A673 (cell line): ENCODE data around the gene ACTL8. TPM values are rescaled to one million over a fixed set of nuclear protein-coding genes. Genes with fewer than 3 reads are reported as not detected.

ENCODE experiments used
- BruUV-seq: library from RNA; stranded (reverse); fragments of 400-500 nt; replicated peaks from 2 replicates; lab custom pipeline; 2021; lab: Mats Ljungman, UMichigan
- CTCF ChIA-PET: fragments of 300-600 bp; sonication (Branson Sonifier 250); formaldehyde crosslinking; loops from one replicate; lab custom pipeline; 2022; ENCODE audit warnings: antibody characterized with exemption; lab: Charles Lee
- POLR2A ChIA-PET: fragments of 300-600 bp; sonication (Branson Sonifier 250); formaldehyde crosslinking; loops from one replicate; lab custom pipeline; 2022; ENCODE audit warnings: antibody characterized with exemption; ENCODE audit not compliant: low non-redundant PET; lab: Charles Lee
- DNase-seq: peaks from one replicate; pipeline ENCODE4 v3.0.0-alpha.2; 2015; ENCODE audit warnings: low spot score
- H3K27ac ChIP-seq: fragments of 200-600 bp; sonication (generic); 2 replicates; pipeline ENCODE4 v1.5.1; 2016; ENCODE audit warnings: mixed run types, low read depth, mild to moderate bottlenecking, mixed read lengths, antibody characterized with exemption, low read length; ENCODE audit not compliant: poor library complexity, severe bottlenecking
- H3K27me3 ChIP-seq: fragments of 200-600 bp; sonication (generic); replicated peaks from 2 replicates; pipeline ENCODE4 v1.6.1; 2017; ENCODE audit warnings: mixed run types, low read depth, mild to moderate bottlenecking, mixed read lengths, antibody characterized with exemption, low read length; ENCODE audit not compliant: insufficient read depth, poor library complexity
- H3K36me3 ChIP-seq: fragments of 200-600 bp; sonication (generic); 2 replicates; pipeline ENCODE4 v1.6.1; 2016; ENCODE audit warnings: mixed run types, mild to moderate bottlenecking, mixed read lengths, antibody characterized with exemption, low read length; ENCODE audit not compliant: insufficient read depth, poor library complexity, severe bottlenecking
- H3K4me1 ChIP-seq: fragments of 200-600 bp; sonication (generic); 2 replicates; pipeline ENCODE4 v1.6.1; 2017; ENCODE audit warnings: mixed run types, mild to moderate bottlenecking, mixed read lengths, antibody characterized with exemption, low read length; ENCODE audit not compliant: insufficient read depth, poor library complexity, severe bottlenecking
- H3K4me3 ChIP-seq: fragments of 200-600 bp; sonication (generic); 2 replicates; pipeline ENCODE4 v1.5.1; 2016; ENCODE audit warnings: low read depth, mixed run types, mild to moderate bottlenecking, mixed read lengths, low read length; ENCODE audit not compliant: poor library complexity, severe bottlenecking
- H3K9me3 ChIP-seq: fragments of 200-600 bp; sonication (generic); 2 replicates; pipeline ENCODE4 v1.6.1; 2016; ENCODE audit warnings: mixed run types, low read depth, mild to moderate bottlenecking, mixed read lengths, antibody characterized with exemption, low read length; ENCODE audit not compliant: poor library complexity, severe bottlenecking
- EZH2 ChIP-seq: fragments of 200-600 bp; sonication (generic); IDR thresholded peaks from 2 replicates; pipeline ENCODE4 v1.6.1; 2017; ENCODE audit warnings: borderline replicate concordance, low read depth, mild to moderate bottlenecking, mixed read lengths, antibody characterized with exemption, low read length; ENCODE audit not compliant: poor library complexity, severe bottlenecking
- intact Hi-C: fragments of 100-400 bp; cut with micrococcal nuclease; formaldehyde crosslinking; loops from one replicate; pipeline ENCODE4 v1.10.0; 2022; ENCODE audit not compliant: unreplicated experiment
- total RNA-seq: library from RNA; stranded (reverse); gene quantifications from 2 replicates; pipeline ENCODE4 v1.2.3, GENCODE V29; 2021
- TF ChIP-seq, protein P1 (sequence below): fragments of 300-800, 200-600 bp; sonication (generic); conservative IDR thresholded peaks from 2 replicates; pipeline ENCODE4 v1.5.1; 2017; ENCODE audit warnings: low read depth, mild to moderate bottlenecking, antibody characterized with exemption, low read length, moderate library complexity, mixed read lengths

The ACTL8 gene
- total RNA-seq, 1 experiment from 2014 or later = 0.28 TPM

DNA sequence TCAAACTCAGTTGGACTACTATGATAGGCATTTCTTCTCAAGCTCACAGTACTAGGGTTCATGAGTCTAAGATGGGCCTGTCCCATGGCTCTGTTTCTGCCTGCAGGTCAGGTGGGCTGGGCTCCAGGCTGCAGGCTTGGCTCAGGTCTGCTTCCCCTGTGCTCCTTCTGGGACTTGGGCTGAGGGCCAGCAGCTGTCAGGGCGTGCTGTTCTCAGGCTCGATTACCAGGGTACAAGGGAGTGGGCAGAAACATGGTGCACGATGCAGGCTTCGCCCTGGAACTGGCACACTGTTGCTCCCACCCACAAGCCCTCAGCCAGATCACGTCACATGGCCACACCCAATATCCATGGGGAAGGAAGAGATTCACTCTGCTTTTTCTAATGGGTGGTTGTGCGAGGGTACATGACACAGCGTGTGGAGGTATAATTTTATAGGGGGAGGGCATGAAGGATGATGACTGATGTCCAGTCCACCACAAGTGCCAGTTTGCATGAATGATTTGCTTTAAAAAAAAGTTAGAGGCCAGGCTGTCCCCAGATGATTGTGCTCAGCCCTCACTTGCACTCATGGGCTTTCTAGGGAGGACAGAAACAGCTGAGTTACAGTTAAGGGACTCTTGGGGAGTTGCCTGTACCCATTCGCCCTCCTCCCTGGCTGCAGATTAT, 118.0 kb downstream of the ACTL8 start:
- Histone ChIP-seq H3K36me3 (no peaks in the 10 kb centered on the region), H3K27me3 (no peaks in the 10 kb centered on the region), H3K27ac (no peak overlapping the region), H3K4me3 (no peak overlapping the region), H3K9me3 (no peaks in the 10 kb centered on the region), H3K4me1 (no peaks in the 10 kb centered on the region)
- ChIA-PET POLR2A (no interaction called here), CTCF (no interaction called here)
- TF ChIP-seq, protein P1, sequence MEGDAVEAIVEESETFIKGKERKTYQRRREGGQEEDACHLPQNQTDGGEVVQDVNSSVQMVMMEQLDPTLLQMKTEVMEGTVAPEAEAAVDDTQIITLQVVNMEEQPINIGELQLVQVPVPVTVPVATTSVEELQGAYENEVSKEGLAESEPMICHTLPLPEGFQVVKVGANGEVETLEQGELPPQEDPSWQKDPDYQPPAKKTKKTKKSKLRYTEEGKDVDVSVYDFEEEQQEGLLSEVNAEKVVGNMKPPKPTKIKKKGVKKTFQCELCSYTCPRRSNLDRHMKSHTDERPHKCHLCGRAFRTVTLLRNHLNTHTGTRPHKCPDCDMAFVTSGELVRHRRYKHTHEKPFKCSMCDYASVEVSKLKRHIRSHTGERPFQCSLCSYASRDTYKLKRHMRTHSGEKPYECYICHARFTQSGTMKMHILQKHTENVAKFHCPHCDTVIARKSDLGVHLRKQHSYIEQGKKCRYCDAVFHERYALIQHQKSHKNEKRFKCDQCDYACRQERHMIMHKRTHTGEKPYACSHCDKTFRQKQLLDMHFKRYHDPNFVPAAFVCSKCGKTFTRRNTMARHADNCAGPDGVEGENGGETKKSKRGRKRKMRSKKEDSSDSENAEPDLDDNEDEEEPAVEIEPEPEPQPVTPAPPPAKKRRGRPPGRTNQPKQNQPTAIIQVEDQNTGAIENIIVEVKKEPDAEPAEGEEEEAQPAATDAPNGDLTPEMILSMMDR = no peak
- TF ChIP-seq EZH2 = no peak
- BruUV-seq = no TSS peak
- intact Hi-C loops = no loop called here
- no peak for DNase-seq

DNA sequence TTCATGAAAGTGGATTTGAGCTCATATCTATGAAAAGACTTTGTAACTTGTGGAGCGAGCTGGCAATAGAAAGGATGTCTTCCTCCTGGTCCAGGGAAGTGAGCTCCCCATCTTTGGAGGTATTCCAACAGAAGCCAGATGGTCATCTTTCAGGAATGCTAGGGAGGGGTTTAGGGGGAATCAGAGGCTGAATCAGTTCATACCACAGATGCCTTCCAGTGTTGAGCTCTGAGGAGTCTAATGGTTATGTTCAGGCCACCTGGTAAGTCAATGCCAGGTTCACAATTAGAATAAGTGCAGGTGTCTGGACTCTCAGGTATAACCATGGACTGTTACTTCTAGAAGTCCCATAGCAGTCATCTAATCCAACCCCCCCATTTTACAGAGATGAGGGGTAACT, 119.1 kb downstream of the ACTL8 start:
- no peak overlapping the region for H3K4me3 ChIP-seq
- ChIA-PET POLR2A (no interaction called here), CTCF (no interaction called here)
- no peaks in the 10 kb centered on the region for H3K4me1 ChIP-seq
- no peak for DNase-seq
- no peak overlapping the region for H3K27ac ChIP-seq
- no peak for TF ChIP-seq EZH2
- TF ChIP-seq, protein P1 = no peak
- H3K27me3 ChIP-seq = no peaks in the 10 kb centered on the region
- intact Hi-C loops = no loop called here
- H3K36me3 ChIP-seq = no peaks in the 10 kb centered on the region
- H3K9me3 ChIP-seq = no peaks in the 10 kb centered on the region
- no TSS peak for BruUV-seq

DNA sequence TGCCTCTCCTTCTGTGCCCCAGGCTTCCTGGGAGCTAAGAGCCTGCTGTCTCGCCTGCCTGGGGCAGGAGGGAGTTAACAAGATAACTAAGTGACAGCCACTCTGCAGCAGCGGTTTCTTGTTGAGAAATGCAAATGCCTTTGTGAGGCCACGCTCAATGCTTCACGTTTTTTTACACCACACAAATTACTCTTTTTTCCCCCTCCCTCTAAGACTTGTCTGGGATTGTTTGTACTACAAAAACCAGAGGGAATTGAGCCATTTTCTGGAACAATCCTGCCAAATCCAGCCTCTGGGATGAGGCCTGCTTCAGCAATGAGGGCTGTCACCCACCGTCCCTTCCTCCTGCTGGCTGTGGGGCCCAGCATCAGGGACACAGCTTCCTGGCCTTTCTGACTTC, 119.6 kb downstream of the ACTL8 start:
- H3K9me3 ChIP-seq = no peaks in the 10 kb centered on the region
- ChIA-PET POLR2A (no interaction called here), CTCF (no interaction called here)
- no peaks in the 10 kb centered on the region for H3K36me3 ChIP-seq
- intact Hi-C loops = no loop called here
- H3K27ac ChIP-seq = no peak overlapping the region
- no peaks in the 10 kb centered on the region for H3K27me3 ChIP-seq
- TF ChIP-seq, protein P1 = no peak
- no peak for TF ChIP-seq EZH2
- no peaks in the 10 kb centered on the region for H3K4me1 ChIP-seq
- no peak overlapping the region for H3K4me3 ChIP-seq
- DNase-seq = no peak
- no TSS peak for BruUV-seq
